Cardiac septum (tissue), 1 donor: Measurements from ENCODE around the gene EDC3. TPM values are rescaled to one million over a fixed set of nuclear protein-coding genes. Genes with fewer than 3 reads are reported as not detected.
"Not testable (repeated sequence)": the region's sequence is repeated elsewhere in the genome, so short reads cannot be mapped to it uniquely, and the experiment has no call there.

Source experiments
- DNase-seq: peaks from one replicate; pipeline ENCODE4 v3.0.0-alpha.2; 2020; ENCODE audit warnings: low spot score
- intact Hi-C: fragments of 100-400 bp; cut with DNase I; formaldehyde crosslinking; loops from one replicate; pipeline ENCODE4 v1.14.0; 2022
- total RNA-seq: library from RNA; stranded (reverse); fragmentation: NEBNext Ultra II Directional; extraction: Animal tissue kit (Norgen Biotek cat#: 25700); gene quantifications from one replicate; pipeline ENCODE4 v1.2.1, GENCODE V29; 2021
- donor health status: DM: no; HTN: no; CAD: no.

EDC3 gene
- total RNA-seq, 1 donor from 2014 or later = 17.8 TPM

GRCh38 chr15:74596736-74597135 is 99.1 kb downstream of the EDC3 start:
- intact Hi-C loops, DNase-seq: not testable (repeated sequence)

- DNase-seq = no peak
Observed at GRCh38 chr15:74595271-74595670, 100.6 kb downstream of the EDC3 start.

GRCh38 chr15:74594455-74594854 is 101.4 kb downstream of the EDC3 start:
- intact Hi-C loops = no loop called here
- no peak for DNase-seq

More at GRCh38 chr15:74595271-74595670, 100.6 kb downstream of the EDC3 start:
- intact Hi-C loops = no loop called here

- intact Hi-C loops = no loop called here
- no peak for DNase-seq
Observed at GRCh38 chr15:74593122-74593521, 102.7 kb downstream of the EDC3 start.

GRCh38 chr15:74592222-74592621 is 103.6 kb downstream of the EDC3 start:
- no peak for DNase-seq

GRCh38 chr15:74589826-74590225 is 106.0 kb downstream of the EDC3 start:
- DNase-seq = no peak
- intact Hi-C loops = no loop called here

More at GRCh38 chr15:74592222-74592621, 103.6 kb downstream of the EDC3 start:
- intact Hi-C loops = no loop called here

- intact Hi-C loops = no loop called here
- no peak for DNase-seq
Observed at GRCh38 chr15:74585857-74586256, 110.0 kb downstream of the EDC3 start.

- intact Hi-C loops = no loop called here
- no peak for DNase-seq
Observed at GRCh38 chr15:74585191-74585590, 110.6 kb downstream of the EDC3 start.

GRCh38 chr15:74584779-74585178 is 111.0 kb downstream of the EDC3 start:
- no peak for DNase-seq
- intact Hi-C loops = no loop called here

- DNase-seq = no peak
- intact Hi-C loops = no loop called here
Observed at GRCh38 chr15:74584204-74584603, 111.6 kb downstream of the EDC3 start.

Other genes starting within 250 kb of the EDC3 start
- 48.3 TPM for gene UBL7, start 234.9 kb downstream of the EDC3 start, total RNA-seq
- gene ARID3B, start 154.8 kb downstream of the EDC3 start, total RNA-seq = 2.7 TPM
- 53.1 TPM for gene CLK3, start 80.2 kb downstream of the EDC3 start, total RNA-seq
- gene CYP1A1, start 29.5 kb upstream of the EDC3 start, total RNA-seq = 0.30 TPM
- not detected for gene CYP1A2, start 52.8 kb upstream of the EDC3 start, total RNA-seq
- gene CSK, start 86.1 kb upstream of the EDC3 start, total RNA-seq = 29.5 TPM
- gene LMAN1L, start 116.8 kb upstream of the EDC3 start, total RNA-seq = 7.9 TPM
- gene CPLX3, start 130.6 kb upstream of the EDC3 start, total RNA-seq = 0.67 TPM
- 25.6 TPM for gene ULK3, start 147.1 kb upstream of the EDC3 start, total RNA-seq
- gene SCAMP2, start 177.3 kb upstream of the EDC3 start, total RNA-seq = 33.3 TPM
- gene MPI, start 194.0 kb upstream of the EDC3 start, total RNA-seq = 44.5 TPM
- 62.5 TPM for gene FAM219B, start 210.8 kb upstream of the EDC3 start, total RNA-seq
- 804 TPM for gene COX5A, start 242.0 kb upstream of the EDC3 start, total RNA-seq